ES-I3 (cell line): ENCODE results near the gene TCERG1.

Experiments
- H3K36me3 ChIP-seq: 2 replicates; pipeline ENCODE4 v1.6.1; 2013; ENCODE audit warnings: mild to moderate bottlenecking, low read length, control low read depth, moderate library complexity; ENCODE audit not compliant: insufficient read depth
- H3K4me1 ChIP-seq: 2 replicates; pipeline ENCODE4 v1.6.1; 2013; ENCODE audit warnings: mild to moderate bottlenecking, control low read depth, low read length; ENCODE audit not compliant: insufficient read depth
- H3K9ac ChIP-seq: 2 replicates; pipeline ENCODE4 v1.6.1; 2013; ENCODE audit warnings: low read depth, mild to moderate bottlenecking, low read length, moderate library complexity
- H3K9me3 ChIP-seq: 2 replicates; pipeline ENCODE4 v1.6.1; 2013; ENCODE audit warnings: mild to moderate bottlenecking, low read length, moderate library complexity; ENCODE audit not compliant: control insufficient read depth, insufficient read depth

TCERG1 gene

GRCh38 chr5:146475190-146475780, 28.2 kb downstream of the TCERG1 start:
- H3K9ac ChIP-seq: no peak overlapping the region
- no peaks in the 10 kb centered on the region for H3K9me3 ChIP-seq
- H3K36me3 ChIP-seq: peaks cover 21% of the 10 kb centered on the region
- H3K4me1 ChIP-seq: no peaks in the 10 kb centered on the region

DNA sequence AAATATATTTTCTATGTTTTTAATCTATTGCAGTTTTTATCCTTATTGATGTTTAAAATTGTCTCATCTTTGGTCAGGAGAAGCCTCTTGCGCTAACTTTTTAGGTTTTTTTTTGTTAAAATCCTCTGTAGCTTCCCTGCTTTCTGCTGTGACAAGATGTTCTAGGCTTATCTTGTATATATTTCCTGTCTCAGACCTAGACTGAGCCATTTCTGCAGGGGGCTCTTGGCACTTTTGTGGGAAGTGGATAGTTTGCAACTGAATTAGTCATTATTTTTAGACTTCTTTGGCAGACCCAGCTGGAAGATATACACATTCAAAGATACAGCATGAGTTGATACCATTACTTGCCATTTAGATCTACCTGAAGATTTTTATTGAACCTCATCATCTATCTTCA, 28.8 kb downstream of the TCERG1 start:
- no peaks in the 10 kb centered on the region for H3K9me3 ChIP-seq
- H3K9ac ChIP-seq: no peak overlapping the region
- no peaks in the 10 kb centered on the region for H3K4me1 ChIP-seq
- H3K36me3 ChIP-seq: peaks cover 20% of the 10 kb centered on the region

GRCh38 chr5:146482775-146483174, 35.6 kb downstream of the TCERG1 start:
- no peak overlapping the region for H3K9ac ChIP-seq
- H3K9me3 ChIP-seq: no peaks in the 10 kb centered on the region
- H3K36me3 ChIP-seq: peaks cover 11% of the 10 kb centered on the region
- no peaks in the 10 kb centered on the region for H3K4me1 ChIP-seq

- H3K9ac ChIP-seq: no peak overlapping the region
- H3K4me1 ChIP-seq: no peaks in the 10 kb centered on the region
- peaks cover 11% of the 10 kb centered on the region for H3K36me3 ChIP-seq
- no peaks in the 10 kb centered on the region for H3K9me3 ChIP-seq
Measured at GRCh38 chr5:146484714-146485391, 37.7 kb downstream of the TCERG1 start.

GRCh38 chr5:146490089-146490843, 43.1 kb downstream of the TCERG1 start:
- no peaks in the 10 kb centered on the region for H3K4me1 ChIP-seq
- H3K36me3 ChIP-seq: no peaks in the 10 kb centered on the region
- no peaks in the 10 kb centered on the region for H3K9me3 ChIP-seq

DNA sequence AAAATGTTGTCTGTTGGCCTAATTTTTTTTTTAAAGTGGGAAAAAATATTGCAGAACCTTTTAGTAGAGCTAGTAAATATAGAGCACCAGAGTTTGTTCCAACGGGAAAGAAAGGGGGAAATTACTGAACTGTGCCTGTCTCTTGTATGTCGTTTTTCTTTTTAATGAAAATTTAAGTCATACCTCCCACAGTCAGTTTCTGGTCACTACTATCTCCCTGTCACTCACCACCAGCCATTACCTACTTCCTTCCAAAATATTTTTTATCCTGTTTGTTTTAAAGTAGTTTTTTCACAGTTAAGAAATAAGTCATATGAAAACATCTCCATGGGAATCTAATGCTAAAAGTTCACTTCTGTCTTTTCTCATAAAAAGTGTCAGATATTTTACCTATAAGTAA, 47.5 kb downstream of the TCERG1 start:
- no peak overlapping the region for H3K9ac ChIP-seq

More at GRCh38 chr5:146490089-146490843, 43.1 kb downstream of the TCERG1 start:
- no peak overlapping the region for H3K9ac ChIP-seq

GRCh38 chr5:146499680-146500079, 52.5 kb downstream of the TCERG1 start:
- Histone ChIP-seq H3K4me1 (no peaks in the 10 kb centered on the region), H3K9ac (no peak overlapping the region), H3K9me3 (no peaks in the 10 kb centered on the region), H3K36me3 (peaks cover 2% of the 10 kb centered on the region)

More for the DNA sequence above, 47.5 kb downstream of the TCERG1 start:
- no peaks in the 10 kb centered on the region for H3K4me1 ChIP-seq
- no peaks in the 10 kb centered on the region for H3K9me3 ChIP-seq
- no peaks in the 10 kb centered on the region; the same call in 1 of the 2 replicates for H3K36me3 ChIP-seq

GRCh38 chr5:146507428-146507827, 60.3 kb downstream of the TCERG1 start:
- Histone ChIP-seq H3K4me1 (no peaks in the 10 kb centered on the region), H3K9ac (no peak overlapping the region), H3K9me3 (no peaks in the 10 kb centered on the region), H3K36me3 (peaks cover 21% of the 10 kb centered on the region)

- Histone ChIP-seq H3K9ac (no peak overlapping the region), H3K9me3 (no peaks in the 10 kb centered on the region), H3K36me3 (peaks cover 19% of the 10 kb centered on the region), H3K4me1 (0 out of 2 replicates have a peak, but pooled peaks cover under 1% of the 10 kb centered on the region)
Measured at GRCh38 chr5:146510559-146511125, 63.5 kb downstream of the TCERG1 start.

- peaks cover 10% of the 10 kb centered on the region for H3K36me3 ChIP-seq
- H3K9ac ChIP-seq: no peak overlapping the region
- peaks cover 8% of the 10 kb centered on the region; the same call in 1 of the 2 replicates for H3K4me1 ChIP-seq
- H3K9me3 ChIP-seq: no peaks in the 10 kb centered on the region
Measured at GRCh38 chr5:146513462-146513861, 66.3 kb downstream of the TCERG1 start.

DNA sequence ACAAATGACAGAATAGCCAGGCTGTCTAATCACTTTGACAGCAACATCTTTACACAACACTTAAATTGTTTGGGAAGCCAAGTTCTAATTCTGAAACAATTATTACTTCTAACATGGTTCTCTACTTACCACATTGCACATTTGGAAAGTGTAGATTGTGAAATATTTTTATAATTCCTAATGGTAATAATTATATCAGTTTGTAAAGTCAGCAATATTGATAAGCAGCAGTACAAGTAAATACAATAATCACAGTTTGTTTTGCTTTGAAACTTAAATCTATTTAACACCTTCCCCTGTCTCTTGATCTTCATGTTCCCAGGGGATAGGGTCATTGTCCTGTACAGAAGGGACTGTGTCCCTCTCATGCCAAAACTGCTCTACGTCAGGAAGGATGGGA, 67.4 kb downstream of the TCERG1 start:
- Histone ChIP-seq H3K9me3 (no peaks in the 10 kb centered on the region), H3K4me1 (peaks cover 8% of the 10 kb centered on the region; the same call in 1 of the 2 replicates), H3K9ac (no peak overlapping the region), H3K36me3 (peaks cover 7% of the 10 kb centered on the region)

DNA sequence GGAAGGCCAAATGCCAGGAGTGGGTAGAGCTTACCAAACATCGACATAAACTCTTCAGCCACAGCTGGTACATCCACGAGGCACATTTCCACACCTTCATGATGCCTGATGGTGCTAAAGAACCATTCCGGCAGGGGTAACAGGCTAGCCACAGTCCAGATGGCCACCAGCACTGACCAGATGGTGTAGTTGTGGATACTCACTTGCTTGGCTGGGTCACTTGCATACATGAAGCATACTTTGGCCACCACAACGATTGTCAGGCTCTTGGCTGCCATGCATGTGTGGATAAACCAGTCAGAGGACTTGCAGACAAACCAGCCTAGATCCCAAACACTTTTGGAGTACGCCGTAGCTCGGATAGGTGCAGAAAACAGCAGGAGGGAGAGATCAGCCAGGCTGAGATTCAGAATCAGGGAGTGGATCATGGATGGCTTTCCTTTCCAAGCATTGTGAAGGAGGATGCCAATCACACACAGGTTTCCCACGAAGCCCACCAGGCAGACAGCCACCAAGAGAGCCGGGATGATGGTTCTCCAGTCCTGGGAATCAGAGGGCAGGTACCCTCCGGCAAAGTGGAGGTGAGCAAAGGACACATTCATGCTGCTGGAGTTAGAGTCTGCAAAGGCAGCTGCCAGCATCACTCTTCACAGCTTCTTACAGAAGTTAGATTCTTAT, 68.5 kb downstream of the TCERG1 start:
- Histone ChIP-seq H3K9ac (no peak overlapping the region), H3K9me3 (no peaks in the 10 kb centered on the region), H3K4me1 (peaks cover 12% of the 10 kb centered on the region; the same call in 1 of the 2 replicates), H3K36me3 (peaks cover 3% of the 10 kb centered on the region)

DNA sequence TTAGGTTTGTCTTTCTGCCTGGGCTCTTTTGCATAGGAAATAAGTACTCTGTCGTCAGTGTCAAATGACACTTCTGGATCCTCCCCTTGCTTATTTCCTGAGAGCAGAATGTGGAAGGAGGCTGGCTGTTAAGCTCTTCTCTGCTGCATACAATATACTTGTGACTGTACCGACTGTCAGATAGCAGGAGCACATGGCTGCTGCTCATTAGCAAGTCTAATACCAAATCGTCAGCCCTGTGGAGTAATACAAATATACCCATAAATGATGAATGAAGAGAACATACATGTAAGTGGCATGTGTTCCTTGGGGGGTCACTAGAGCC, 69.0 kb downstream of the TCERG1 start, which contains the start of gene GPR151:
Gene GPR151 (minus strand): TSS at position 40 of the 325 bp plus-strand sequence. CDS start 77 bp downstream, outside the sequence.
- Histone ChIP-seq H3K9me3 (no peaks in the 10 kb centered on the region), H3K4me1 (peaks cover 12% of the 10 kb centered on the region; the same call in 1 of the 2 replicates), H3K9ac (no peak within 1 kb of the TSS), H3K36me3 (no peaks in the 10 kb centered on the region; the same call in none of the 2 replicates)

DNA sequence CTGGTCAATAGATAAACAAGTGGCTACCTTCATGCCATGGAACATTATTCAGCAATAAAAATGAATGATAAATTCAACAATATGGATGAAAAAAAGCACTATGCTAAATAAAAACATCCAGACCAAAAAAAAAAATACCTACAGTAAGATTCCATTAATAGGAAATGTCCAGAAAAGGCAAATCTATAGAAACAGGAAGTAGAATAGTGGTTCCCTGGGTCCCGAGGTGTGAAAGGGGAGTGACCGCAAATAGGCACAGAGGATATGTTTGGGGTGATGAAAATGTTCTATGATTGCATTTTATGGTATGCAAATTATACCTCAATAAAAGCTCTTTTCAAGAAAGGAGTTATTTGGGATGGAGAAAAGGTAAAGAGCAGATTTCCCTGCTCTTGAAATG, 72.4 kb downstream of the TCERG1 start:
- no peaks in the 10 kb centered on the region for H3K9me3 ChIP-seq
- peaks cover 12% of the 10 kb centered on the region; the same call in 1 of the 2 replicates for H3K4me1 ChIP-seq
- no peak overlapping the region for H3K9ac ChIP-seq
- H3K36me3 ChIP-seq: no peaks in the 10 kb centered on the region
